ENCODE results near the gene CNN3. TPM values are rescaled to one million over a fixed set of nuclear protein-coding genes. Genes with fewer than 3 reads are reported as not detected.

CNN3 gene
- total RNA-seq, 1 experiment from 2014 or later, result 183 TPM

DNA sequence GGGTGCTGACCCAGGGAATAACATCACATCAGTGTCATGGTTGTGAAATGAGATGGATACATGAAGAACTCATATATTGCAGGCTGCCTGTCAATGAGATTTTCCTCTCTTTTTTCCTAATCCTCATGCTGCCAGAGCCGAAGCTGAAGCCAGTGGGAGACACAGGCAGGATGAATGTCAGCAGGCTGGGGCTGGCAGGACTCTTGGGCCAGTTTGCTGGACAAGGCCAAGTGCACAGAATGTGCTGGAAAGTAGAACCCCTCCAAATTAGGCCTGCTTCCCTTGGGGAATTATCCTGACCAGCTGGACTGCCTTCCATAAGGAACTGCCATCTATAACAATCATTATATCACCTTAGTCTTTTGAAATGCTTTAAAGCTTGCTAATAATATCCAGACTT is 75.3 kb downstream of the CNN3 start:
- H3K27me3 Mint-ChIP-seq (ENCODE audit: low read depth), result no peaks in the 10 kb centered on the region
- no peak for TF ChIP-seq ATF1 (CRISPR knock-in tag; IDR thresholded peaks at IDR 0.05)
- H3K4me3 Mint-ChIP-seq, result no peak overlapping the region
- no peaks in the 10 kb centered on the region for H3K9me3 Mint-ChIP-seq
- no peaks in the 10 kb centered on the region for H3K4me1 Mint-ChIP-seq
- ChIA-PET POLR2A (no interaction called here), CTCF (interaction anchor here (0.9 to 5.2 kb wide), 2 partner anchors 192 to 193 kb away, joined by 4 to 140 read pairs; no protein-coding TSS in a partner anchor)
- H3K36me3 Mint-ChIP-seq, result no peaks in the 10 kb centered on the region
- ATAC-seq (no peak), DNase-seq (ENCODE audit: low spot score) (no peak)
- H3K27ac Mint-ChIP-seq, result no peak overlapping the region

Other genes with a start within 250 kb of the CNN3 start
- gene SLC44A3, start 106.8 kb downstream of the CNN3 start, total RNA-seq (2021), result 4.7 to 7.2 TPM (median 6.9 TPM) in 3 replicates
- 0.94 to 2.3 TPM (median 1.4 TPM) in 3 replicates for gene ALG14, start 145.8 kb upstream of the CNN3 start, total RNA-seq (2021)
- gene TLCD4, start 190.2 kb upstream of the CNN3 start, total RNA-seq (2021), result 2.0 to 4.7 TPM (median 3.5 TPM) in 3 replicates